Bronchial epithelial cell (primary cell): ENCODE data around the gene SIRPB2. TPM values are rescaled to one million over a fixed set of nuclear protein-coding genes. Genes with fewer than 3 reads are reported as not detected.

ENCODE experiments used
- DNase-seq: peaks from one replicate; pipeline ENCODE4 v3.0.0-alpha.2; 2010; ENCODE audit warnings: low read depth
- FAIRE-seq: peaks from 2 replicates; lab custom pipeline; 2011; peaks lifted over from hg19 to GRCh38; lab: Jason Lieb, UNC
- H3K27me3 ChIP-seq: 2 replicates; pipeline ENCODE4 v1.5.1; 2011; ENCODE audit warnings: low read length; ENCODE audit not compliant: control insufficient read depth, insufficient read depth
- H3K36me3 ChIP-seq: 2 replicates; pipeline ENCODE4 v1.5.1; 2011; ENCODE audit warnings: low read length; ENCODE audit not compliant: control insufficient read depth, insufficient read depth
- H3K4me3 ChIP-seq: 2 replicates; pipeline ENCODE4 v1.5.1; 2011; ENCODE audit warnings: mild to moderate bottlenecking, low read depth, low read length, control low read depth
- CTCF ChIP-seq: IDR thresholded peaks from 2 replicates; pipeline ENCODE4 v1.5.1; 2011; ENCODE audit warnings: mild to moderate bottlenecking, moderate library complexity, low read length, control low read depth, inconsistent platforms; ENCODE audit not compliant: insufficient read depth, severe bottlenecking
- total RNA-seq: library from RNA; depleted of rRNA; stranded (reverse); fragments of >200 nt; gene quantifications from 2 replicates; pipeline ENCODE4 v1.2.1, GENCODE V29; 2014

Gene SIRPB2
- total RNA-seq, 1 donor from 2014 or later = under 0.01 TPM

GRCh38 chr20:1427457-1428054 lies 63.7 kb downstream of the SIRPB2 start:
- no peaks in the 10 kb centered on the region for H3K36me3 ChIP-seq
- no peak for DNase-seq
- no peak for TF ChIP-seq CTCF
- no peaks in the 10 kb centered on the region for H3K27me3 ChIP-seq
- no peak overlapping the region for H3K4me3 ChIP-seq
- FAIRE-seq = no peak

- DNase-seq (no peak), FAIRE-seq (no peak)
- Histone ChIP-seq H3K36me3 (no peaks in the 10 kb centered on the region), H3K27me3 (no peaks in the 10 kb centered on the region), H3K4me3 (no peak overlapping the region)
- TF ChIP-seq CTCF = no peak
These were observed 64.9 kb downstream of the SIRPB2 start for GRCh38 chr20:1426231-1426849.

Other genes starting within 250 kb of the SIRPB2 start
- gene SNPH, start 225.1 kb downstream of the SIRPB2 start, total RNA-seq = 1.7 and 1.8 TPM in 2 replicates
- gene SDCBP2, start 162.3 kb downstream of the SIRPB2 start, total RNA-seq = 96.4 and 176 TPM in 2 replicates
- 46.9 and 69.3 TPM in 2 replicates for gene FKBP1A, start 98.4 kb downstream of the SIRPB2 start, total RNA-seq
- 18.7 and 19.7 TPM in 2 replicates for gene NSFL1C, start 24.6 kb downstream of the SIRPB2 start, total RNA-seq
- not detected in 2 replicates for gene SIRPD, start 66.3 kb upstream of the SIRPB2 start, total RNA-seq
- gene SIRPB1, start 128.6 kb upstream of the SIRPB2 start, total RNA-seq = not detected in 2 replicates
- gene SIRPG, start 166.4 kb upstream of the SIRPB2 start, total RNA-seq = not detected in 2 replicates